Glutamatergic neuron (in vitro differentiated cells): ENCODE measurements around the gene C12orf75. TPM values are rescaled to one million over a fixed set of nuclear protein-coding genes. Genes with fewer than 3 reads are reported as not detected.

Source experiments
- DNase-seq: peaks from one replicate; pipeline ENCODE4 v3.0.0; 2022
- H3K27ac Mint-ChIP-seq: one replicate; pipeline ENCODE4 v1.8.0; 2020; ENCODE audit warnings: mild to moderate bottlenecking, mixed read lengths, inconsistent platforms; ENCODE audit not compliant: unreplicated experiment
- H3K27me3 Mint-ChIP-seq: one replicate; pipeline ENCODE4 v1.8.0; 2020; ENCODE audit warnings: mild to moderate bottlenecking, moderate library complexity, mixed read lengths, inconsistent platforms; ENCODE audit not compliant: unreplicated experiment
- H3K36me3 Mint-ChIP-seq: one replicate; pipeline ENCODE4 v1.8.0; 2020; ENCODE audit warnings: mild to moderate bottlenecking, mixed read lengths, inconsistent platforms; ENCODE audit not compliant: unreplicated experiment
- H3K4me1 Mint-ChIP-seq: one replicate; pipeline ENCODE4 v1.8.0; 2020; ENCODE audit warnings: mild to moderate bottlenecking, low read depth, mixed read lengths, inconsistent platforms; ENCODE audit not compliant: unreplicated experiment
- H3K4me3 Mint-ChIP-seq: one replicate; pipeline ENCODE4 v1.8.0; 2020; ENCODE audit warnings: mild to moderate bottlenecking, mixed read lengths, inconsistent platforms; ENCODE audit not compliant: unreplicated experiment
- H3K9me3 Mint-ChIP-seq: one replicate; pipeline ENCODE4 v1.8.0; 2020; ENCODE audit warnings: mild to moderate bottlenecking, moderate library complexity, mixed read lengths, inconsistent platforms; ENCODE audit not compliant: unreplicated experiment
- total RNA-seq: library from RNA; stranded (reverse); fragmentation: NEBNext Ultra II Directional; extraction: Animal tissue kit (Norgen Biotek cat#: 25700); gene quantifications from one replicate; pipeline ENCODE4 v1.2.1, GENCODE V29; 2021; ENCODE audit not compliant: unreplicated experiment
- TF ChIP-seq, protein P1 (sequence below): fragments of 200-600 bp; sonication (generic); IDR thresholded peaks from one replicate; pipeline ENCODE4 v1.5.0; 2021; ENCODE audit not compliant: partially characterized antibody, unreplicated experiment

Gene C12orf75
- total RNA-seq, 1 donor from 2014 or later, result 9.4 TPM

DNA sequence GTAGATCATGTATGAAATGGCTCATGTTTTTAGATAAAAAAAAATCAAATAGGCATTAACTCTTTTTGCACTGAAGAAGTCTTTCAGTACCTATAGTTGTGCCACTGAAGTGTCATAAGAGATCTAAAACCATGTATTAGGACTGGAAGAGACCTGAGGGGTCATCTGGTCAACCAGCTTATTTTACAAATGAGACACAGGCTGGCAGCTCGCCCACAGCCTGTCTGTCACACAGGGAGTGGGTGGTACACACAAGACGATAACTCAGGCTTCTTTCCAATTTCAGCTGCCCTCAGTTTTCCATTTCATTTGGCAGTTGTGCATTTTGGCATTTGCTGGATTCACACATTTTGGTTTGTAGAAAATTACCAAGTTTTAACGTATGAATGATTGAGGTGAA is 34.7 kb downstream of the C12orf75 start:
- no peak for DNase-seq
- H3K27ac Mint-ChIP-seq, result no peak overlapping the region
- no peak overlapping the region for H3K4me3 Mint-ChIP-seq
- no peaks in the 10 kb centered on the region for H3K36me3 Mint-ChIP-seq
- TF ChIP-seq, protein P1, sequence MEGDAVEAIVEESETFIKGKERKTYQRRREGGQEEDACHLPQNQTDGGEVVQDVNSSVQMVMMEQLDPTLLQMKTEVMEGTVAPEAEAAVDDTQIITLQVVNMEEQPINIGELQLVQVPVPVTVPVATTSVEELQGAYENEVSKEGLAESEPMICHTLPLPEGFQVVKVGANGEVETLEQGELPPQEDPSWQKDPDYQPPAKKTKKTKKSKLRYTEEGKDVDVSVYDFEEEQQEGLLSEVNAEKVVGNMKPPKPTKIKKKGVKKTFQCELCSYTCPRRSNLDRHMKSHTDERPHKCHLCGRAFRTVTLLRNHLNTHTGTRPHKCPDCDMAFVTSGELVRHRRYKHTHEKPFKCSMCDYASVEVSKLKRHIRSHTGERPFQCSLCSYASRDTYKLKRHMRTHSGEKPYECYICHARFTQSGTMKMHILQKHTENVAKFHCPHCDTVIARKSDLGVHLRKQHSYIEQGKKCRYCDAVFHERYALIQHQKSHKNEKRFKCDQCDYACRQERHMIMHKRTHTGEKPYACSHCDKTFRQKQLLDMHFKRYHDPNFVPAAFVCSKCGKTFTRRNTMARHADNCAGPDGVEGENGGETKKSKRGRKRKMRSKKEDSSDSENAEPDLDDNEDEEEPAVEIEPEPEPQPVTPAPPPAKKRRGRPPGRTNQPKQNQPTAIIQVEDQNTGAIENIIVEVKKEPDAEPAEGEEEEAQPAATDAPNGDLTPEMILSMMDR, result no peak
- H3K4me1 Mint-ChIP-seq, result no peaks in the 10 kb centered on the region
- peaks cover 1% of the 10 kb centered on the region for H3K9me3 Mint-ChIP-seq
- no peaks in the 10 kb centered on the region for H3K27me3 Mint-ChIP-seq

DNA sequence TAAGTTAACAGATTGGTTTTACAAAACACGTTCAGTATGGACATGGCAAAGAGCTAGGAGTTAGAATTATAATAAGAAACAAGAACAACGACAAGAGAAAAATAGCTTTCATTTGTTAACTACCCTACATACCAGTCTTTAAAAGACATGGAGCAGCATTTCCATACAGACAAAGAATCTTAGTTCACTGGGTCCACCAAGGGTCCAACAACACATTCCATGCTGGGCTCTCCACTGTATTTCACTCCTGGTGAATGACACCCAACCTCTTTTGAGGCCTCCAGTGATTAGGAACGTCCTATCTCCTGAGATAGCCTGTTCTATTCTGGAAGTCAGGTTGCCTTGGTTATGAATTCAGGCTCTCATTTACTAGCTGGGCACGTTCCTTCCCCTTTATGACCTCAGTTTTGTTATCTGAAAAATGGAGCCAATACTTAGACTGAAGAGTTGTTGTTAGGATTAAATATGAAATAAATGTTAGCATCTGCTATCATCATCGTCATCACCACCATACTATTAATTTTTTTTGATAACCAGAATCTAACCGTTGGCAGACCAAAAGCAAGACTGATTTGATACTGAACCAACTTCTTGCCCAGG is 37.7 kb downstream of the C12orf75 start:
- no peak overlapping the region for H3K4me3 Mint-ChIP-seq
- no peaks in the 10 kb centered on the region for H3K36me3 Mint-ChIP-seq
- TF ChIP-seq, protein P1, result no peak
- H3K4me1 Mint-ChIP-seq, result no peaks in the 10 kb centered on the region
- no peak overlapping the region for H3K27ac Mint-ChIP-seq
- no peaks in the 10 kb centered on the region for H3K9me3 Mint-ChIP-seq
- DNase-seq, result no peak
- no peaks in the 10 kb centered on the region for H3K27me3 Mint-ChIP-seq

DNA sequence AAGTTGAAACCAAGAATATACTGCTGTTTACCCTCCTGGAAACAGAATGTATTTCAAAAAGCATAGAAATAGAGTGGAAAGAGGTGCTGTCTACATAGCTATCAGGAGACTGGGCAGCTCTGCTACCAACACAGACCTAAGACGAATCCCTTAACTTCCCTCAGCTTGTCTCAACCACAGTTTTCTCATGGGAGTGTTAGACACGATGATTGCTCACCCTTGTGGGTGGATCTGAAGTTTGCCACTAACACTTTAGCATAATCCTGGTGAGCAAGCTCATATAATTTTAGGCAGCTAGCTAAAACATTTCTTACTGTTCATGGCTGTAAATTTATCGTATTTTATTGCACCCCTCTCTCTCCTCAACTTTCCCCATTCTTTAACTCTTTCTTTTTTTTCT is 38.5 kb downstream of the C12orf75 start:
- Mint-ChIP-seq H3K27me3 (no peaks in the 10 kb centered on the region), H3K27ac (no peak overlapping the region), H3K9me3 (no peaks in the 10 kb centered on the region), H3K4me3 (no peak overlapping the region), H3K36me3 (no peaks in the 10 kb centered on the region), H3K4me1 (no peaks in the 10 kb centered on the region)
- TF ChIP-seq, protein P1, result no peak
- no peak for DNase-seq

DNA sequence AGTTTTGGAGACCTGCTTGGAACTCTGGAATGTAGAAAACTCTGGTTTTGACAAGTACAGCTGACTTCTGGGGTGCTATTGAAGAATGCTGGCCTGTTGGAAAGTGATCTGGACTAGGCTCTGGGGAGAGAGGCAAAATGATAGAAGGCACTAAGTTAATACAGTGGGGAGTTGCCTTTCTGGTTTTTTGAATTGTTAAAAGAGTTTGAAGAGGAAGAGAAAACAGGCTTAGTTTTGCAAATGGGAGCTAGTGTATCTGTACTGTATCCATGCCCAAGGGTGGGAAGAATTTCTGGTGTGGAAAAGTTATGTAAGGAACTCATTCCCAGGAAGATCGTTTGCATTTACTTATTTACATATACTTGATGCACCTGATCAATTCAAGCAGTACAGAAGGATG is 43.8 kb downstream of the C12orf75 start:
- TF ChIP-seq, protein P1, result no peak
- Mint-ChIP-seq H3K4me3 (no peak overlapping the region), H3K36me3 (no peaks in the 10 kb centered on the region), H3K27ac (no peak overlapping the region), H3K9me3 (no peaks in the 10 kb centered on the region), H3K4me1 (no peaks in the 10 kb centered on the region), H3K27me3 (no peaks in the 10 kb centered on the region)
- no peak for DNase-seq

DNA sequence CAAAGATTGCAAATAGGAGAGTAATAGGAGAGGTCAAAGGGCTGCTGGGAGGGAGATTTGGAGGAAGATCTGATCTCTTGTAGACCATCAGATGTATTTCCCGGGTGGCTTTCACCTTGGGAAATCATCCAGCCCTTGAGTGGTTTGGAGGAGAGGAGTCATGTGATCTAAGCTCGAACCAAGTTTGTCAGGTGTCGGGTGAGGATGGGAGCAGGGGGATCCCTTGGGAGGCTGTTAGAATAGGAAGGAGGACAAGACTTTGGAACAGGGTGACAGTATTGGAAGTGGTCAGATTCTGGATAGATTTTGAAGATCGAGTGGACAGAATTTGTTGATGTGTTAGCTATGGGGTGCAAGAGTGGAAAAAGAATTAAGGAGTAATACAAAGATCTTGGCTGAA is 46.6 kb downstream of the C12orf75 start:
- H3K9me3 Mint-ChIP-seq, result no peaks in the 10 kb centered on the region
- TF ChIP-seq, protein P1, result no peak
- H3K36me3 Mint-ChIP-seq, result no peaks in the 10 kb centered on the region
- H3K27ac Mint-ChIP-seq, result no peak overlapping the region
- no peak overlapping the region for H3K4me3 Mint-ChIP-seq
- H3K27me3 Mint-ChIP-seq, result no peaks in the 10 kb centered on the region
- no peaks in the 10 kb centered on the region for H3K4me1 Mint-ChIP-seq
- DNase-seq, result no peak
